Neural cell (in vitro differentiated cells): ENCODE data around the gene CXCR1. TPM values are rescaled to one million over a fixed set of nuclear protein-coding genes. Genes with fewer than 3 reads are reported as not detected.

Experiments used
- H2AFZ ChIP-seq: fragments of 200-600, 300-800 bp; sonication (generic), shearing (Covaris generic); 2 replicates; pipeline ENCODE4 v1.6.0; 2014; ENCODE audit warnings: low read depth, mild to moderate bottlenecking, antibody characterized with exemption, low read length, moderate library complexity
- H3F3A ChIP-seq: fragments of 200-600 bp; shearing (Covaris generic); 2 replicates; pipeline ENCODE4 v1.6.1; 2016; ENCODE audit warnings: mild to moderate bottlenecking, moderate library complexity, mixed read lengths, antibody characterized with exemption, low read length; ENCODE audit not compliant: insufficient read depth, poor library complexity, severe bottlenecking
- H3K27ac ChIP-seq: fragments of 200-600, 300-800 bp; sonication (generic), shearing (Covaris generic); 2 replicates; pipeline ENCODE4 v1.5.1; 2014; ENCODE audit warnings: mild to moderate bottlenecking, low read length, moderate library complexity
- H3K27me3 ChIP-seq: fragments of 300-800, 200-600 bp; sonication (generic), shearing (Covaris generic); 2 replicates; pipeline ENCODE4 v1.6.0; 2014; ENCODE audit warnings: mild to moderate bottlenecking, low read depth, low read length, moderate library complexity; ENCODE audit not compliant: insufficient read depth
- H3K36me3 ChIP-seq: fragments of 300-800, 200-600 bp; sonication (generic), shearing (Covaris generic); 2 replicates; pipeline ENCODE4 v1.5.1; 2014; ENCODE audit warnings: mild to moderate bottlenecking, antibody characterized with exemption, low read length, moderate library complexity; ENCODE audit not compliant: insufficient read depth
- H3K4me2 ChIP-seq: fragments of 300-800, 200-600 bp; sonication (generic), shearing (Covaris generic); 2 replicates; pipeline ENCODE4 v1.6.0; 2014; ENCODE audit warnings: mild to moderate bottlenecking, low read length
- H3K4me3 ChIP-seq: fragments of 300-800, 200-600 bp; sonication (generic), shearing (Covaris generic); 2 replicates; pipeline ENCODE4 v1.5.1; 2014; ENCODE audit warnings: mild to moderate bottlenecking, low read length, moderate library complexity
- H3K79me2 ChIP-seq: fragments of 200-600 bp; shearing (Covaris generic); replicated peaks from 2 replicates; pipeline ENCODE4 v1.6.0; 2014; ENCODE audit warnings: mild to moderate bottlenecking, low read length, moderate library complexity; ENCODE audit not compliant: insufficient read depth
- H3K9ac ChIP-seq: fragments of 300-800, 200-600 bp; sonication (generic), shearing (Covaris generic); 2 replicates; pipeline ENCODE4 v1.6.1; 2016; ENCODE audit warnings: mild to moderate bottlenecking, low read length, mixed read lengths
- H3K9me2 ChIP-seq: fragments of 200-600 bp; shearing (Covaris generic); 2 replicates; pipeline ENCODE4 v1.6.1; 2016; ENCODE audit warnings: mild to moderate bottlenecking, low read length, mixed read lengths; ENCODE audit not compliant: insufficient read depth
- H3K9me3 ChIP-seq: fragments of 200-600, 300-800 bp; sonication (generic), shearing (Covaris generic); 2 replicates; pipeline ENCODE4 v1.6.1; 2016; ENCODE audit warnings: mild to moderate bottlenecking, mixed run types, low read length, moderate library complexity, mixed read lengths
- H4K20me1 ChIP-seq: fragments of 200-600 bp; shearing (Covaris generic); 2 replicates; pipeline ENCODE4 v1.6.1; 2016; ENCODE audit warnings: mild to moderate bottlenecking, mixed run types; ENCODE audit not compliant: insufficient read depth
- CTCF ChIP-seq: fragments of 450-650 bp; IDR thresholded peaks from 2 replicates; pipeline ENCODE4 v1.5.1; 2014; ENCODE audit warnings: antibody characterized with exemption, mild to moderate bottlenecking, moderate library complexity; ENCODE audit not compliant: poor library complexity, severe bottlenecking
- EP300 ChIP-seq: fragments of 450-650 bp; conservative IDR thresholded peaks from 2 replicates; pipeline ENCODE4 v1.6.1; 2014; ENCODE audit warnings: antibody characterized with exemption, mild to moderate bottlenecking, moderate library complexity; ENCODE audit not compliant: poor library complexity, severe bottlenecking
- EZH2 ChIP-seq: fragments of 200-600, 300-800 bp; shearing (Covaris generic), sonication (generic); IDR thresholded peaks from 2 replicates; pipeline ENCODE4 v1.6.1; 2014; ENCODE audit warnings: antibody characterized with exemption, low read length, borderline replicate concordance, mild to moderate bottlenecking; ENCODE audit not compliant: insufficient read depth, poor library complexity, severe bottlenecking
- MXI1 ChIP-seq: fragments of 450-650 bp; conservative IDR thresholded peaks from 2 replicates; pipeline ENCODE4 v1.6.1; 2014; ENCODE audit warnings: antibody characterized with exemption, mild to moderate bottlenecking; ENCODE audit not compliant: poor library complexity, severe bottlenecking
- POLR2AphosphoS5 ChIP-seq: IDR thresholded peaks from 2 replicates; pipeline ENCODE4 v1.6.1; 2012
- RAD21 ChIP-seq: fragments of 450-650 bp; conservative IDR thresholded peaks from 2 replicates; pipeline ENCODE4 v1.6.1; 2014; ENCODE audit warnings: antibody characterized with exemption, mild to moderate bottlenecking, moderate library complexity
- REST ChIP-seq: IDR thresholded peaks from 2 replicates; pipeline ENCODE4 v1.6.1; 2012; ENCODE audit warnings: borderline replicate concordance
- SMC3 ChIP-seq: fragments of 450-650 bp; conservative IDR thresholded peaks from 2 replicates; pipeline ENCODE4 v1.6.1; 2014; ENCODE audit warnings: antibody characterized with exemption, mild to moderate bottlenecking, moderate library complexity; ENCODE audit not compliant: poor library complexity
- TAF1 ChIP-seq: IDR thresholded peaks from 2 replicates; pipeline ENCODE4 v1.6.1; 2012; ENCODE audit warnings: low read depth
- polyA plus RNA-seq: library from polyadenylated mRNA; depleted of rRNA; stranded (reverse); fragments of >200 nt; gene quantifications from 2 replicates; pipeline ENCODE4 v1.2.3, GENCODE V29; 2014

CXCR1 gene
- polyA plus RNA-seq, 1 donor from 2014 or later, result not detected

GRCh38 chr2:218149848-218150440, 16.8 kb downstream of the CXCR1 start:
- H3K27ac ChIP-seq, result no peak overlapping the region
- no peak overlapping the region for H3K4me3 ChIP-seq
- H3F3A ChIP-seq, result no peaks in the 10 kb centered on the region
- H3K4me2 ChIP-seq, result no peak overlapping the region
- no peaks in the 10 kb centered on the region for H3K36me3 ChIP-seq
- no peaks in the 10 kb centered on the region for H3K27me3 ChIP-seq
- H4K20me1 ChIP-seq, result no peaks in the 10 kb centered on the region
- no peak overlapping the region for H2AFZ ChIP-seq
- TF ChIP-seq REST (no peak), EZH2 (no peak), EP300 (no peak), SMC3 (no peak), CTCF (no peak), MXI1 (no peak), RAD21 (no peak), POLR2AphosphoS5 (no peak), TAF1 (no peak)
- no peaks in the 10 kb centered on the region for H3K9me2 ChIP-seq
- no peak overlapping the region for H3K9ac ChIP-seq
- H3K79me2 ChIP-seq, result no peaks in the 10 kb centered on the region
- H3K9me3 ChIP-seq, result no peaks in the 10 kb centered on the region

- H3K4me2 ChIP-seq, result no peak overlapping the region
- no peaks in the 10 kb centered on the region for H3K9me3 ChIP-seq
- H3K27me3 ChIP-seq, result no peaks in the 10 kb centered on the region
- TF ChIP-seq EP300 (no peak), TAF1 (no peak), REST (no peak), EZH2 (no peak), POLR2AphosphoS5 (no peak), CTCF (no peak), SMC3 (no peak), MXI1 (no peak), RAD21 (no peak)
- no peaks in the 10 kb centered on the region for H3K36me3 ChIP-seq
- H3K79me2 ChIP-seq, result no peaks in the 10 kb centered on the region
- no peaks in the 10 kb centered on the region for H4K20me1 ChIP-seq
- H2AFZ ChIP-seq, result no peak overlapping the region
- no peak overlapping the region for H3K9ac ChIP-seq
- H3K27ac ChIP-seq, result no peak overlapping the region
- H3F3A ChIP-seq, result no peaks in the 10 kb centered on the region
- H3K9me2 ChIP-seq, result no peaks in the 10 kb centered on the region
- no peak overlapping the region for H3K4me3 ChIP-seq
Measured at GRCh38 chr2:218149098-218149497, 17.7 kb downstream of the CXCR1 start.
